ENCODE data around the gene SLC7A6OS. TPM values are rescaled to one million over a fixed set of nuclear protein-coding genes. Genes with fewer than 3 reads are reported as not detected.
A peak's percentile ranks its signal among the peaks of the same experiment; 100 is the strongest.

Gene SLC7A6OS
- total RNA-seq, 1 donor from 2014 or later = 16.8 TPM

- peaks cover 99% of the 10 kb centered on the region for H3K36me3 ChIP-seq
- TF ChIP-seq, protein P1, sequence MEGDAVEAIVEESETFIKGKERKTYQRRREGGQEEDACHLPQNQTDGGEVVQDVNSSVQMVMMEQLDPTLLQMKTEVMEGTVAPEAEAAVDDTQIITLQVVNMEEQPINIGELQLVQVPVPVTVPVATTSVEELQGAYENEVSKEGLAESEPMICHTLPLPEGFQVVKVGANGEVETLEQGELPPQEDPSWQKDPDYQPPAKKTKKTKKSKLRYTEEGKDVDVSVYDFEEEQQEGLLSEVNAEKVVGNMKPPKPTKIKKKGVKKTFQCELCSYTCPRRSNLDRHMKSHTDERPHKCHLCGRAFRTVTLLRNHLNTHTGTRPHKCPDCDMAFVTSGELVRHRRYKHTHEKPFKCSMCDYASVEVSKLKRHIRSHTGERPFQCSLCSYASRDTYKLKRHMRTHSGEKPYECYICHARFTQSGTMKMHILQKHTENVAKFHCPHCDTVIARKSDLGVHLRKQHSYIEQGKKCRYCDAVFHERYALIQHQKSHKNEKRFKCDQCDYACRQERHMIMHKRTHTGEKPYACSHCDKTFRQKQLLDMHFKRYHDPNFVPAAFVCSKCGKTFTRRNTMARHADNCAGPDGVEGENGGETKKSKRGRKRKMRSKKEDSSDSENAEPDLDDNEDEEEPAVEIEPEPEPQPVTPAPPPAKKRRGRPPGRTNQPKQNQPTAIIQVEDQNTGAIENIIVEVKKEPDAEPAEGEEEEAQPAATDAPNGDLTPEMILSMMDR (IDR thresholded peaks at IDR 0.05) = no peak
- DNase-seq = peak; percentile 49
Observed at GRCh38 chr16:68351991-68352431, 41.3 kb upstream of the SLC7A6OS start.

GRCh38 chr16:68351463-68351862, 40.7 kb upstream of the SLC7A6OS start:
- Histone ChIP-seq H3K4me1 (peaks cover 9% of the 10 kb centered on the region), H3K9me3 (no peaks in the 10 kb centered on the region), H3K4me3 (no peak overlapping the region), H3K36me3 (peaks cover 99% of the 10 kb centered on the region), H3K27me3 (ENCODE audit: low read depth) (no peaks in the 10 kb centered on the region), H3K27ac (no peak overlapping the region)
- intact Hi-C loops (cut with DNase I) = no loop called here
- TF ChIP-seq, protein P1 (IDR thresholded peaks at IDR 0.05) = no peak
- ATAC-seq = no peak
- DNase-seq = peak; percentile 39

More at GRCh38 chr16:68351991-68352431, 41.3 kb upstream of the SLC7A6OS start:
- intact Hi-C loops (cut with DNase I) = no loop called here
- no peak overlapping the region for H3K4me3 ChIP-seq
- no peaks in the 10 kb centered on the region for H3K9me3 ChIP-seq
- no peak overlapping the region for H3K27ac ChIP-seq
- no peaks in the 10 kb centered on the region for H3K27me3 ChIP-seq (ENCODE audit: low read depth)
- peaks cover 13% of the 10 kb centered on the region for H3K4me1 ChIP-seq
- peak; percentile 77 to 84 for ATAC-seq

- H3K4me3 ChIP-seq = no peak overlapping the region
- peaks cover 4% of the 10 kb centered on the region for H3K4me1 ChIP-seq
- no peaks in the 10 kb centered on the region for H3K27me3 ChIP-seq (ENCODE audit: low read depth)
- H3K27ac ChIP-seq = no peak overlapping the region
- peaks cover 99% of the 10 kb centered on the region for H3K36me3 ChIP-seq
- TF ChIP-seq, protein P1 (IDR thresholded peaks at IDR 0.05) = no peak
- intact Hi-C loops (cut with DNase I) = no loop called here
- ATAC-seq (no peak), DNase-seq (no peak)
- no peaks in the 10 kb centered on the region for H3K9me3 ChIP-seq
Observed at GRCh38 chr16:68350813-68351350, 40.1 kb upstream of the SLC7A6OS start.

- Histone ChIP-seq H3K27ac (no peak overlapping the region), H3K36me3 (peaks cover 99% of the 10 kb centered on the region), H3K4me1 (no peaks in the 10 kb centered on the region), H3K27me3 (ENCODE audit: low read depth) (no peaks in the 10 kb centered on the region), H3K4me3 (no peak overlapping the region), H3K9me3 (no peaks in the 10 kb centered on the region)
- ATAC-seq (no peak), DNase-seq (no peak)
- TF ChIP-seq, protein P1 (IDR thresholded peaks at IDR 0.05) = no peak
- intact Hi-C loops (cut with DNase I) = no loop called here
Observed at GRCh38 chr16:68349838-68350410, 39.2 kb upstream of the SLC7A6OS start.

- TF ChIP-seq, protein P1 (IDR thresholded peaks at IDR 0.05) = no peak
- ATAC-seq = no peak
- Histone ChIP-seq H3K4me1 (no peaks in the 10 kb centered on the region), H3K27ac (no peak overlapping the region), H3K27me3 (ENCODE audit: low read depth) (no peaks in the 10 kb centered on the region), H3K4me3 (no peak overlapping the region), H3K9me3 (no peaks in the 10 kb centered on the region), H3K36me3 (peaks cover 93% of the 10 kb centered on the region)
- DNase-seq = no peak
- intact Hi-C loops (cut with DNase I) = no loop called here
Observed at GRCh38 chr16:68348639-68349445, 38.1 kb upstream of the SLC7A6OS start.
